Posterior cingulate gyrus (tissue), 11 donors: Measurements from ENCODE around the gene PKP2.

Experiments used
- DNase-seq, 10 donors: peaks; one replicate each; pipeline versions ENCODE4 v3.0.0 to v3.0.0-alpha.2; 2020 to 2021; ENCODE audit warnings: mixed read lengths in 3 of 10
- intact Hi-C: fragments of 100-400 bp; cut with DNase I; formaldehyde crosslinking; loops from one replicate; pipeline ENCODE4 v1.15.1; 2023

PKP2 gene

GRCh38 chr12:32821293-32821692, 75.3 kb downstream of the PKP2 start:
- DNase-seq, result no peak
- intact Hi-C loops, result no loop called here

GRCh38 chr12:32820376-32820931, 76.1 kb downstream of the PKP2 start:
- intact Hi-C loops, result no loop called here
- DNase-seq, result no peak

- DNase-seq, result no peak
- intact Hi-C loops, result no loop called here
These were observed 77.2 kb downstream of the PKP2 start for GRCh38 chr12:32819424-32819823.

GRCh38 chr12:32811686-32812392, 84.7 kb downstream of the PKP2 start:
- DNase-seq, result no peak
- intact Hi-C loops, result no loop called here

- intact Hi-C loops, result no loop called here
- DNase-seq, result no peak
These were observed 86.7 kb downstream of the PKP2 start for GRCh38 chr12:32809846-32810245.

GRCh38 chr12:32809196-32809595, 87.4 kb downstream of the PKP2 start:
- intact Hi-C loops, result no loop called here
- DNase-seq, result no peak

- DNase-seq, result no peak
- intact Hi-C loops, result no loop called here
These were observed 92.3 kb downstream of the PKP2 start for GRCh38 chr12:32804301-32804700.

- intact Hi-C loops, result no loop called here
- no peak for DNase-seq
These were observed 95.2 kb downstream of the PKP2 start for GRCh38 chr12:32801269-32801980.

GRCh38 chr12:32794281-32794680, 102.3 kb downstream of the PKP2 start:
- intact Hi-C loops, result no loop called here
- no peak for DNase-seq

- intact Hi-C loops, result no loop called here
- DNase-seq, result no peak
These were observed 106.7 kb downstream of the PKP2 start for GRCh38 chr12:32789916-32790315.

- no peak for DNase-seq
- intact Hi-C loops, result no loop called here
These were observed 107.1 kb downstream of the PKP2 start for GRCh38 chr12:32789446-32789845.

- intact Hi-C loops, result no loop called here
- no peak for DNase-seq
These were observed 108.2 kb downstream of the PKP2 start for GRCh38 chr12:32788405-32788804.

- intact Hi-C loops, result no loop called here
- DNase-seq, result no peak
These were observed 111.0 kb downstream of the PKP2 start for GRCh38 chr12:32785557-32785956.

GRCh38 chr12:32783029-32783428, 113.5 kb downstream of the PKP2 start:
- intact Hi-C loops, result no loop called here
- DNase-seq, result no peak

GRCh38 chr12:32780071-32780470, 116.5 kb downstream of the PKP2 start:
- intact Hi-C loops, result no loop called here
- DNase-seq, result no peak

GRCh38 chr12:32777691-32778175, 118.8 kb downstream of the PKP2 start:
- no peak for DNase-seq
- intact Hi-C loops, result no loop called here

- intact Hi-C loops, result no loop called here
- no peak for DNase-seq
These were observed 119.4 kb downstream of the PKP2 start for GRCh38 chr12:32777159-32777558.

GRCh38 chr12:32776258-32776657, 120.3 kb downstream of the PKP2 start:
- no peak for DNase-seq
- intact Hi-C loops, result no loop called here

GRCh38 chr12:32773691-32774090, 122.9 kb downstream of the PKP2 start:
- intact Hi-C loops, result no loop called here
- no peak for DNase-seq

- intact Hi-C loops, result no loop called here
- DNase-seq, result no peak
These were observed 126.4 kb downstream of the PKP2 start for GRCh38 chr12:32770141-32770540.

- intact Hi-C loops, result loop anchor here (10.0 kb wide), 1 partner anchor 1236 kb away; no protein-coding TSS in a partner anchor
- no peak for DNase-seq
These were observed 128.1 kb downstream of the PKP2 start for GRCh38 chr12:32768518-32768917.

- DNase-seq, result no peak
- intact Hi-C loops, result loop anchor here (10.0 kb wide), 1 partner anchor 1239 kb away; no protein-coding TSS in a partner anchor
These were observed 130.7 kb downstream of the PKP2 start for GRCh38 chr12:32765906-32766305.
